Lung microvascular endothelial cell (primary cell): ENCODE results near the gene ECT2L. TPM values are rescaled to one million over a fixed set of nuclear protein-coding genes. Genes with fewer than 3 reads are reported as not detected.
"Not testable (repeated sequence)": the region's sequence is repeated elsewhere in the genome, so short reads cannot be mapped to it uniquely, and the experiment has no call there.

Experiments used
- DNase-seq, 2 donors: peaks; one replicate each; pipeline versions ENCODE4 v3.0.0 to v3.0.0-alpha.2; 2010; ENCODE audit warnings: low read depth in 2 of 2
- total RNA-seq: library from RNA; depleted of rRNA; stranded (reverse); fragments of >200 nt; gene quantifications from 2 replicates; pipeline ENCODE4 v1.2.1, GENCODE V29; 2014

The ECT2L gene
- total RNA-seq, 1 donor from 2014 or later = under 0.01 TPM

- no peak for DNase-seq
Observed at GRCh38 chr6:138926579-138926978, 130.7 kb downstream of the ECT2L start.

- peak in 1 of 2 donors; percentile 27 for DNase-seq
Observed at GRCh38 chr6:138931660-138932059, 135.8 kb downstream of the ECT2L start.

DNA sequence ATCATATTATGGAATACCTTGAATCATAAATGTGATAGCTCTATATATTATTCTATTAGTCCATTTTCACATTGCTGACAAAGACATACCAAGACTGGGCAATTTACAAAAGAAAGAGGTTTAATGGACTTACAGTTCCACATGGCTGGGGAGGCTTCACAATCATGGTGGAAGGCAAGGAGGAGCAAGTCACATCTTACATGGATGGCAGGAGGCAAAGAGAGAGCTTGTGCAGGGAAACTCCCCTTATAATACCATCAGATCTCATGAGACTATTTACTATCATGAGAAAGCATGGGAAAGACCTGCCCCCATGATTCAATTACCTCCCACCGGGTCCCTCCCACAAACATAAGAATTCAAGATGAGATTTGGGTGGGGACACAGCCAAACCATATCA, 141.0 kb downstream of the ECT2L start:
- not testable (repeated sequence) for DNase-seq

- no peak for DNase-seq
Observed at GRCh38 chr6:138943089-138943625, 147.3 kb downstream of the ECT2L start.

DNA sequence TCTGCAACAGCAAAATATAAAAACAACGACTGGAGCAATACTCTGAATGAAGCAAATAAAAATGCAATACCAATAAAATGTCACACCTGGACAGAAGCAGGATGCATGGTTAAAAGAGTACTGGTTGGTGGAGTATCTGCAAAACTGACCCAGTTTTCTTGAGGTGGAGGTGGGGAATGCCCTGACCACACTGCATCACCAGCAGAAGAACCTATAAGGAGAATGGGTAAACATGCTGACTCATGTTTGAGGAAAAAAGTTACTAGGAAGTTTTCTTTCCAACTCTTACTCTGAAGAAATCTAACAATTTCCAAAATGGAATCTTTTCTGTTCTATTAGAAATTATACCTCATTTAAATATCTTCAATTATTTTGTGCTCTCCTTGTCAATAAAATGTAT, 148.5 kb downstream of the ECT2L start:
- DNase-seq = peak in 1 of 2 donors; percentile 64

GRCh38 chr6:138945354-138945753, 149.5 kb downstream of the ECT2L start:
- DNase-seq = no peak

DNA sequence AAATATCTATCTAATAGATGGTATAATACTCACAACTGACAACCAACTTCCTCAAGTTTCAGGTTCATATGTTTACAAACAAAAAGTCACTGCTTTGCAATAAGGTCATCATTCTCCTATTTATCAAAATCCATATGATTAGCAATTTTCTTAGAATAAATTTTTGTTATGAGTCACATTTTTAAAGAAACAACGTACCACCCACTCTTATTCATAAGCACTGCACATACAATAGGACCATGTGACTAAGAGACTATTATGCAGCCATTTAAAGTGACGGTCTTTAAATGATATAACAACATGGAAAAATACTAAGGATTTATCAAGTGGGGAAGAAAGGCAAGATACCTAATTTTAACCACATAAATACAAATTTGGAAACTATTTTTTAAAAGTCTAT, 152.1 kb downstream of the ECT2L start:
- DNase-seq = no peak

DNA sequence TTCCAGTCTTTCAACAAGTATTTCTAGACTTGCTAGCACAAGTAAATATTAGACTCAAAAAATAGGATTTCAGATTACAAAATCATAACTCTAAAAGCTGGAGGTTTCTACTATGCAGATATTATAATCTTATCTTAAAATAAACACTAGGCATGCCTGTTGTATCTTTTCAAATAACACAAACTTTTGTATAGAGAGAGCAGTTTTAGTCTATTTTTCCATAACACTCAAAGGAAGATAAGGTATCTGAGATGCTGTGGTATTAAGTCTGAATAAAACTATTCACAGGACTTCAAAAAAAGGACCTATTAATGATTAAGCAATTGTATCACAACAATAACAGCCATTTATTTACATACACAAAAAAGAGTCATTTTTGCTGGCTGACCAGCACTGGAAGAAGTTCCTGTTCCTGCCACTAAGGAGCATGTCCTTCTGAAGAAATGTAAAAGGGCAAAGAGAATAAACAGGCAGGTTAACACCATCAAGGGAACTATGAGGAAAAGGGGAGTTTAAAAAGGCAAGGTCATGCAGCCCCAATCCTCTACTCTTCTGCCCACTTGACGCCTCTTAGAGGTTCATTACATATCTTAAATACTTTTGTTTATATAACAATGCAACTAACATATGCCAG, 152.8 kb downstream of the ECT2L start:
- DNase-seq = no peak

- DNase-seq = peak in 1 of 2 donors; percentile 45
Observed at GRCh38 chr6:138953451-138953850, 157.6 kb downstream of the ECT2L start.

Other genes with a start within 250 kb of the ECT2L start
- gene CCDC28A, start 22.3 kb upstream of the ECT2L start, total RNA-seq = 13.7 and 16.6 TPM in 2 replicates
- gene REPS1, start 192.2 kb downstream of the ECT2L start, total RNA-seq = 20.6 and 21.1 TPM in 2 replicates
- gene ABRACL, start 232.7 kb downstream of the ECT2L start, total RNA-seq = 3.6 and 38.1 TPM in 2 replicates